Stimulated activated CD4-positive, alpha-beta T cell treated with anti-CD3 and anti-CD28 coated beads, TNF-alpha, amount 100 ng/mL, for 1 hour (primary cell): ENCODE measurements around the gene ARF3.

ENCODE experiments used
- DNase-seq, 3 donors: peaks; one replicate each; pipeline ENCODE4 v3.0.0-alpha.2; 2020; ENCODE audit warnings: low read depth in 3 of 3, low spot score in 1 of 3

ARF3 gene

GRCh38 chr12:48957141-48958048 lies at the start of gene ARF3:
Gene ARF3, minus strand, starts transcription at chr12:48957487. Its CDS starts 16,392 bp downstream, at chr12:48941095.
- peak; percentile 82 to 85 (median 85) for DNase-seq

GRCh38 chr12:49000346-49000745 lies 43.1 kb upstream of the ARF3 start:
- DNase-seq, result no peak

GRCh38 chr12:48999371-49000131 lies 42.3 kb upstream of the ARF3 start, which contains the start of gene DDN:
Gene DDN, minus strand, starts transcription at chr12:48999375. Its CDS starts 88 bp downstream, at chr12:48999287.
- DNase-seq, result no peak

- DNase-seq, result no peak
Observed at GRCh38 chr12:48998497-48999353, 41.4 kb upstream of the ARF3 start.

- DNase-seq, result no peak
Observed at GRCh38 chr12:48997719-48998496, 40.6 kb upstream of the ARF3 start.

GRCh38 chr12:48996794-48997718 lies 39.8 kb upstream of the ARF3 start:
- peak in 1 of 3 donors; percentile 56 for DNase-seq

- no peak for DNase-seq
Observed at GRCh38 chr12:48995086-48995879, 38.0 kb upstream of the ARF3 start.

- no peak for DNase-seq
Observed at GRCh38 chr12:48994224-48995085, 37.2 kb upstream of the ARF3 start.

- no peak for DNase-seq
Observed at GRCh38 chr12:48993787-48994186, 36.5 kb upstream of the ARF3 start.

- no peak for DNase-seq
Observed at GRCh38 chr12:48991247-48992050, 34.2 kb upstream of the ARF3 start.

- no peak for DNase-seq
Observed at GRCh38 chr12:48990552-48990951, 33.3 kb upstream of the ARF3 start.

GRCh38 chr12:48988030-48988649 lies 30.9 kb upstream of the ARF3 start:
- peak in 2 of 3 donors; percentile 46 to 62 for DNase-seq

GRCh38 chr12:48986720-48987291 lies 29.5 kb upstream of the ARF3 start:
- DNase-seq, result no peak

- no peak for DNase-seq
Observed at GRCh38 chr12:48985901-48986300, 28.6 kb upstream of the ARF3 start.

- no peak for DNase-seq
Observed at GRCh38 chr12:48985475-48985897, 28.2 kb upstream of the ARF3 start.
